CD14-positive monocyte (primary cell): ENCODE measurements around the gene SCGB2A2. TPM values are rescaled to one million over a fixed set of nuclear protein-coding genes. Genes with fewer than 3 reads are reported as not detected.
A peak's percentile ranks its signal among the peaks of the same experiment; 100 is the strongest.

Experiments used
- DNase-seq, 3 donors: peaks; one replicate each; pipeline ENCODE4 v3.0.0-alpha.2; 2011 to 2022
- H2AFZ ChIP-seq: 2 replicates; pipeline ENCODE4 v1.6.0; 2012; ENCODE audit warnings: mild to moderate bottlenecking, low read depth, low read length, inconsistent platforms; ENCODE audit not compliant: insufficient read depth, poor library complexity, severe bottlenecking
- H3K27ac ChIP-seq, 2 donors: 1 replicate in 1 of 2; 2 replicates in 1 of 2; pipeline ENCODE4 v1.5.1; 2012 to 2013; ENCODE audit warnings: low read length in 2 of 2, control low read depth in 1 of 2, inconsistent platforms in 1 of 2, low read depth in 1 of 2, mild to moderate bottlenecking in 1 of 2
- H3K27me3 ChIP-seq, 2 donors: one replicate each; pipeline versions ENCODE4 v1.6.0 to v1.6.1; 2011 to 2013; ENCODE audit warnings: low read length in 2 of 2; ENCODE audit not compliant: control insufficient read depth in 2 of 2, insufficient read depth in 2 of 2
- H3K36me3 ChIP-seq, 2 donors: replicated peaks in 1 of 2; 1 replicate in 1 of 2; 2 replicates in 1 of 2; pipeline versions ENCODE4 v1.5.1 to v1.6.1; 2012 to 2013; ENCODE audit warnings: low read length in 2 of 2, control low read depth in 1 of 2, inconsistent platforms in 1 of 2, mild to moderate bottlenecking in 1 of 2; ENCODE audit not compliant: insufficient read depth in 2 of 2, control insufficient read depth in 1 of 2
- H3K4me1 ChIP-seq, 2 donors: 1 replicate in 1 of 2; 2 replicates in 1 of 2; pipeline versions ENCODE4 v1.5.1 to v1.6.1; 2012 to 2013; ENCODE audit warnings: low read length in 2 of 2, control low read depth in 1 of 2, inconsistent platforms in 1 of 2, mild to moderate bottlenecking in 1 of 2, moderate library complexity in 1 of 2; ENCODE audit not compliant: insufficient read depth in 2 of 2, control insufficient read depth in 1 of 2
- H3K4me2 ChIP-seq: replicated peaks from 2 replicates; pipeline ENCODE3; 2012; ENCODE audit warnings: low read length, moderate library complexity, mild to moderate bottlenecking; ENCODE audit not compliant: poor library complexity, severe bottlenecking; ENCODE audit errors: extremely low read depth
- H3K4me3 ChIP-seq, 3 experiments: fragments of 200-600 bp in 1 of 3; sonication (generic) in 1 of 3; replicated peaks in 1 of 3; 1 replicate in 2 of 3; 2 replicates in 1 of 3; pipeline ENCODE4 v1.5.1; 2011 to 2013; ENCODE audit warnings: low read length in 3 of 3, mild to moderate bottlenecking in 3 of 3, control low read depth in 2 of 3, low read depth in 2 of 3, inconsistent platforms in 1 of 3, moderate library complexity in 1 of 3
- H3K79me2 ChIP-seq: 2 replicates; pipeline ENCODE4 v1.6.0; 2012; ENCODE audit warnings: mild to moderate bottlenecking, control low read depth, inconsistent platforms, low read length, moderate library complexity; ENCODE audit not compliant: insufficient read depth
- H3K9ac ChIP-seq: 2 replicates; pipeline ENCODE4 v1.6.0; 2017; ENCODE audit warnings: low read length, mild to moderate bottlenecking; ENCODE audit not compliant: insufficient read depth, poor library complexity, severe bottlenecking
- H3K9me3 ChIP-seq, 2 donors: replicated peaks in 1 of 2; 1 replicate in 1 of 2; 2 replicates in 1 of 2; pipeline versions ENCODE4 v1.5.1 to v1.6.1; 2012 to 2013; ENCODE audit warnings: low read length in 2 of 2, control low read depth in 1 of 2; ENCODE audit not compliant: control insufficient read depth in 1 of 2, insufficient read depth in 1 of 2
- H4K20me1 ChIP-seq: 2 replicates; pipeline ENCODE4 v1.6.0; 2012; ENCODE audit warnings: mild to moderate bottlenecking, low read length, control low read depth, moderate library complexity; ENCODE audit not compliant: insufficient read depth
- H3K27ac Mint-ChIP-seq, 7 donors: one replicate each; pipeline ENCODE4 v1.8.0; 2020; ENCODE audit warnings: mild to moderate bottlenecking in 7 of 7, mixed read lengths in 7 of 7, moderate library complexity in 6 of 7, inconsistent platforms in 2 of 7
- H3K27me3 Mint-ChIP-seq, 3 donors: one replicate each; pipeline ENCODE4 v1.8.0; 2021 to 2022; ENCODE audit warnings: low read depth in 3 of 3, mild to moderate bottlenecking in 3 of 3, mixed read lengths in 3 of 3, moderate library complexity in 3 of 3, inconsistent platforms in 1 of 3
- H3K36me3 Mint-ChIP-seq, 2 donors: one replicate each; pipeline ENCODE4 v1.8.0; 2020; ENCODE audit warnings: mixed read lengths in 2 of 2, inconsistent platforms in 1 of 2, mild to moderate bottlenecking in 1 of 2
- H3K4me1 Mint-ChIP-seq: one replicate; pipeline ENCODE4 v1.8.0; 2020; ENCODE audit warnings: mild to moderate bottlenecking, mixed read lengths
- H3K4me3 Mint-ChIP-seq, 2 donors: one replicate each; pipeline ENCODE4 v1.8.0; 2020; ENCODE audit warnings: mild to moderate bottlenecking in 2 of 2, mixed read lengths in 2 of 2, moderate library complexity in 1 of 2
- H3K9me3 Mint-ChIP-seq, 7 donors: one replicate each; pipeline ENCODE4 v1.8.0; 2020 to 2022; ENCODE audit warnings: mixed read lengths in 7 of 7, mild to moderate bottlenecking in 6 of 7, moderate library complexity in 6 of 7, inconsistent platforms in 2 of 7
- CTCF ChIP-seq: fragments of 200-600 bp; IDR thresholded peaks from one replicate; pipeline ENCODE4 v1.8.0; 2022; ENCODE audit warnings: antibody characterized with exemption, mild to moderate bottlenecking
- WGBS: methylation state at CpG from one replicate; pipeline ENCODE4 v1.1.5; 2013; ENCODE audit warnings: missing lambda C conversion rate; ENCODE audit not compliant: insufficient coverage; 5-methylcytosine and 5-hydroxymethylcytosine counted together
- intact Hi-C, 2 donors: fragments of 100-400 bp; cut with micrococcal nuclease; formaldehyde crosslinking; loops; one replicate each; pipeline versions ENCODE4 v1.15.0 to v1.15.1; 2023
- polyA plus RNA-seq, 3 donors: library from polyadenylated mRNA; depleted of rRNA in 1 of 3; unstranded in 2 of 3; stranded (reverse) in 1 of 3; fragments of 300-500 nt in 2 of 3; fragments of >200 nt in 1 of 3; fragmentation: Illumina TruSeq in 2 of 3; gene quantifications; 1 replicate in 2 of 3; 2 replicates in 1 of 3; pipeline ENCODE4 v1.2.3, GENCODE V29; 2012 to 2021

SCGB2A2 gene
- polyA plus RNA-seq, 3 donors: not detected

DNA sequence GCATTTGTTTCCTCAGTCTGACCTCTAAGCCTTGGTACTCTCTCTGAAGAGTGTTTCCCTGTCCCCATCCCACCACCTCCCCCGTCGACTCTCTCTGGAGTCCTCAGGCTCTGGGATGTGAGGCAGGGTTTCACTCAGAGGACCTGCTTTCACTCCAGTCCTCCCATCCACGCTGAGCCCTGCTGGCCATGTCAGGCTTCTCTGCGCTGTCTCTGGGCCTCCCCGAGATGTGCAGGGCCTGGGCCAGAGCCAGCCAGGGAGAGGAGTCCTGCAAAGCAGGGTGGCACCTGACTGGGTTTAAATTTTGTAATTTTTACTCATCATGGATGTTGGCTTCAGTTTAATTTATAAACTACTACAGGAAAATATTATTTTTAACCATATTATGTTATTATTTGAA lies 3.3 kb downstream of the SCGB2A2 start:
- TF ChIP-seq CTCF: no peak
- no peak overlapping the region for H3K4me3 Mint-ChIP-seq
- H3K27me3 ChIP-seq: peaks cover 3% of the 10 kb centered on the region in 2 donors

DNA sequence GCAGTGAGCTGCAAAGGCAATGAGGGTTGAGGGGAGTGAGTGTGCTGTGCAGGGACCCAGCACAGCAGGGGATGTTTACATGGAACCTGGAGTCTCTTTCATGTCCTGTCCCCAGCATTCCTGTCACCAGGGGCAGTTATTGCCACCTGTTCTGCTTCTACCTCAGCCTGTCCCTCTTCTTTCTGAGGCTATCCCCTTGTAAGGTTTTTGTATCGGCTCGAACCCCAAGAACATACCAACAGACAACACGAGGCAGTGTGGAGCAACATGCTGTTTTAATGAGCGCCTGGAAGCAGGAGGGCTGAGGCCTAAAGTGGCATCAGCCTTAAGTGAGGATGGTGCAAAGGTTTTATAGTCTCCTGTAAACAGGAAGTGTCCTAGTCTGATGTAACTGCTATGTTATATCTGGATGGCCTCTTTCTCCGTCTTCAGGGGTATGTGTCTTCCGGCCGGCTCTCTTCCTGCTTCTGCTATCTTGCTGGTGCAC lies 3.9 kb downstream of the SCGB2A2 start:
- peaks cover 3 to 21% (median 13%) of the 10 kb centered on the region in 3 donors for H3K27me3 Mint-ChIP-seq
- H3K9me3 Mint-ChIP-seq: no peaks in the 10 kb centered on the region
- no peaks in the 10 kb centered on the region for H3K79me2 ChIP-seq
- no peaks in the 10 kb centered on the region for H3K36me3 ChIP-seq
- no peak overlapping the region for H2AFZ ChIP-seq
- no peak overlapping the region for H3K9ac ChIP-seq
- H3K9me3 ChIP-seq: no peaks in the 10 kb centered on the region
- no peak overlapping the region for H3K4me3 ChIP-seq
- H3K36me3 Mint-ChIP-seq: no peaks in the 10 kb centered on the region
- H4K20me1 ChIP-seq: no peaks in the 10 kb centered on the region
- no peak overlapping the region for H3K27ac ChIP-seq
- no peak overlapping the region for H3K4me2 ChIP-seq
- intact Hi-C loops: no loop called here
- WGBS: no CpG with 5 or more reads among the region's 7 CpGs
- TF ChIP-seq CTCF: no peak
- no peaks in the 10 kb centered on the region for H3K4me1 ChIP-seq
- no peaks in the 10 kb centered on the region for H3K4me1 Mint-ChIP-seq
- DNase-seq: no peak
- H3K27ac Mint-ChIP-seq: peak overlapping the region in 1 of 7 donors; percentile 43
- no peak overlapping the region for H3K4me3 Mint-ChIP-seq
- peaks cover 3% of the 10 kb centered on the region in 2 donors for H3K27me3 ChIP-seq

More for the DNA sequence above, 3.3 kb downstream of the SCGB2A2 start:
- Mint-ChIP-seq H3K9me3 (no peaks in the 10 kb centered on the region), H3K27me3 (peaks cover 3 to 21% (median 13%) of the 10 kb centered on the region in 3 donors), H3K4me1 (no peaks in the 10 kb centered on the region), H3K27ac (no peak overlapping the region), H3K36me3 (no peaks in the 10 kb centered on the region)
- H3K9ac ChIP-seq: no peak overlapping the region
- intact Hi-C loops: no loop called here
- H4K20me1 ChIP-seq: no peaks in the 10 kb centered on the region
- H3K4me1 ChIP-seq: no peaks in the 10 kb centered on the region
- 80% methylated on average over 3 of the region's 5 CpGs for WGBS
- no peaks in the 10 kb centered on the region for H3K9me3 ChIP-seq
- H3K27ac ChIP-seq: no peak overlapping the region
- no peak overlapping the region for H3K4me2 ChIP-seq
- H3K36me3 ChIP-seq: no peaks in the 10 kb centered on the region
- no peak for DNase-seq
- H3K79me2 ChIP-seq: no peaks in the 10 kb centered on the region
- H2AFZ ChIP-seq: no peak overlapping the region
- H3K4me3 ChIP-seq: no peak overlapping the region
